Superior temporal gyrus (tissue), 1 donor: ENCODE data around the gene ARF1.
"Not testable (repeated sequence)": the region's sequence is repeated elsewhere in the genome, so short reads cannot be mapped to it uniquely, and the experiment has no call there.

ENCODE experiments used
- DNase-seq: peaks from one replicate; pipeline ENCODE4 v3.0.0-alpha.2; 2016; ENCODE audit errors: extremely low spot score

Gene ARF1

GRCh38 chr1:228102791-228103620, 20.5 kb downstream of the ARF1 start, which contains the start of gene C1orf35:
Gene C1orf35 (minus strand): TSS chr1:228103325. CDS start chr1:228103227, 98 bp downstream.
- peak; percentile 92 for DNase-seq

- DNase-seq: no peak
Observed at GRCh38 chr1:228104526-228105269, 22.2 kb downstream of the ARF1 start.

- no peak for DNase-seq
Observed at GRCh38 chr1:228105270-228105995, 22.9 kb downstream of the ARF1 start.

GRCh38 chr1:228105996-228106799, 23.7 kb downstream of the ARF1 start:
- DNase-seq: no peak

- DNase-seq: no peak
Observed at GRCh38 chr1:228106800-228107054, 24.2 kb downstream of the ARF1 start.

- DNase-seq: no peak
Observed at GRCh38 chr1:228107636-228108035, 25.1 kb downstream of the ARF1 start.

GRCh38 chr1:228108055-228108690, 25.7 kb downstream of the ARF1 start:
- no peak for DNase-seq

- DNase-seq: no peak
Observed at GRCh38 chr1:228108742-228109072, 26.2 kb downstream of the ARF1 start.

GRCh38 chr1:228109073-228109961, 26.8 kb downstream of the ARF1 start, which contains the start of gene MRPL55:
Gene MRPL55 (minus strand): TSS chr1:228109299. CDS start chr1:228108260, 1,039 bp downstream.
- peak; percentile 99 for DNase-seq

GRCh38 chr1:228109962-228110488, 27.5 kb downstream of the ARF1 start:
- DNase-seq: peak; percentile 32

GRCh38 chr1:228110556-228110955, 28.0 kb downstream of the ARF1 start:
- DNase-seq: no peak

- not testable (repeated sequence) for DNase-seq
Observed at GRCh38 chr1:228111315-228111714, 28.8 kb downstream of the ARF1 start.

GRCh38 chr1:228112167-228112566, 29.7 kb downstream of the ARF1 start:
- DNase-seq: no peak

- no peak for DNase-seq
Observed at GRCh38 chr1:228112617-228113016, 30.1 kb downstream of the ARF1 start.

- DNase-seq: no peak
Observed at GRCh38 chr1:228114827-228115226, 32.3 kb downstream of the ARF1 start.

GRCh38 chr1:228117335-228117734, 34.8 kb downstream of the ARF1 start:
- DNase-seq: no peak

GRCh38 chr1:228118040-228118439, 35.5 kb downstream of the ARF1 start:
- no peak for DNase-seq

- DNase-seq: no peak
Observed at GRCh38 chr1:228120351-228120750, 37.8 kb downstream of the ARF1 start.

GRCh38 chr1:228120857-228121489, 38.5 kb downstream of the ARF1 start:
- no peak for DNase-seq
